Right lobe of liver (tissue), 4 donors: ENCODE measurements around the gene TCP1.
"Not testable (repeated sequence)": the region's sequence is repeated elsewhere in the genome, so short reads cannot be mapped to it uniquely, and the experiment has no call there.

Experiments
- POLR2A ChIP-seq: fragments of 450-650 bp; IDR thresholded peaks from one replicate; pipeline ENCODE4 v1.6.1; 2017; ENCODE audit warnings: antibody characterized with exemption, mild to moderate bottlenecking
- TF ChIP-seq, protein P1 (sequence below), 4 donors: fragments of 200-600 bp in 3 of 4; fragments of 450-650 bp in 1 of 4; IDR thresholded peaks; one replicate each; pipeline versions ENCODE4 v1.5.1 to v1.8.0; 2016 to 2022; ENCODE audit warnings: antibody characterized with exemption in 4 of 4, mild to moderate bottlenecking in 2 of 4
- donor health status: DM: no; HTN: no; CAD: no.
- donor health status: DM: no; HTN: no; CAD: no.
- donor health status: DM: no; HTN: yes; CAD: no.

DNA sequence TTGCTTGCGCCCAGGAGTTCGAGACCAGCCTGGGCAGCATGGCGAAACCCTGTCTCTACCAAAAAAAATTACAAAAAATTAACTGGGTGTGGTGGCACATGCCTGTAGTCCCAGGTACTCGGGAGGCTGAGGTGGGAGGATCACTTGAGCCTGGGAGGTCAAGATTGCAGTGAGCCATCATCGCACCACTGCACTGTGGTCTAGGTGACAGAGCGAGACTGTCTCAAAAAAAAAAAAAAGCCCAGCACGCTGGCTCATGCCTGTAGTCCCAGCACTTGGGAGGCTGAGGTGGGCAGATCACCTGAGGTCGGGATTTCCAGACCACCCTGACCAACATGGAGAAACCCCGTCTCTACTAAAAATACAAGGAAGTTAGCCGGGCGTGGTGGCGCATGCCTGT is 56.0 kb downstream of the TCP1 start:
- TF ChIP-seq, protein P1, sequence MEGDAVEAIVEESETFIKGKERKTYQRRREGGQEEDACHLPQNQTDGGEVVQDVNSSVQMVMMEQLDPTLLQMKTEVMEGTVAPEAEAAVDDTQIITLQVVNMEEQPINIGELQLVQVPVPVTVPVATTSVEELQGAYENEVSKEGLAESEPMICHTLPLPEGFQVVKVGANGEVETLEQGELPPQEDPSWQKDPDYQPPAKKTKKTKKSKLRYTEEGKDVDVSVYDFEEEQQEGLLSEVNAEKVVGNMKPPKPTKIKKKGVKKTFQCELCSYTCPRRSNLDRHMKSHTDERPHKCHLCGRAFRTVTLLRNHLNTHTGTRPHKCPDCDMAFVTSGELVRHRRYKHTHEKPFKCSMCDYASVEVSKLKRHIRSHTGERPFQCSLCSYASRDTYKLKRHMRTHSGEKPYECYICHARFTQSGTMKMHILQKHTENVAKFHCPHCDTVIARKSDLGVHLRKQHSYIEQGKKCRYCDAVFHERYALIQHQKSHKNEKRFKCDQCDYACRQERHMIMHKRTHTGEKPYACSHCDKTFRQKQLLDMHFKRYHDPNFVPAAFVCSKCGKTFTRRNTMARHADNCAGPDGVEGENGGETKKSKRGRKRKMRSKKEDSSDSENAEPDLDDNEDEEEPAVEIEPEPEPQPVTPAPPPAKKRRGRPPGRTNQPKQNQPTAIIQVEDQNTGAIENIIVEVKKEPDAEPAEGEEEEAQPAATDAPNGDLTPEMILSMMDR (IDR thresholded peaks at IDR 0.05): not testable (repeated sequence)
- TF ChIP-seq POLR2A: not testable (repeated sequence)
